DND-41 (cell line): ENCODE measurements around the gene TPGS2.
"Not testable (repeated sequence)": the region's sequence is repeated elsewhere in the genome, so short reads cannot be mapped to it uniquely, and the experiment has no call there.

Experiments used
- ATAC-seq: fragments of 200-7000 bp; cut with Tn5 transposase; 3 replicates; pipeline ENCODE4 v1.9.1; 2021; ENCODE audit warnings: low read depth; ENCODE audit not compliant: insufficient read depth
- DNase-seq: peaks from one replicate; pipeline ENCODE4 v3.0.0-alpha.2; 2020
- H2AFZ ChIP-seq: 2 replicates; pipeline ENCODE4 v1.6.0; 2012; ENCODE audit warnings: low read depth, low read length
- H3K27ac ChIP-seq: 2 replicates; pipeline ENCODE4 v1.5.1; 2012; ENCODE audit warnings: low read length, inconsistent platforms
- H3K27me3 ChIP-seq: fragments of 200-600 bp; sonication (generic); 2 replicates; pipeline ENCODE4 v1.6.0; 2012; ENCODE audit warnings: low read length, mild to moderate bottlenecking, inconsistent platforms; ENCODE audit not compliant: insufficient read depth, poor library complexity
- H3K36me3 ChIP-seq: 2 replicates; pipeline ENCODE4 v1.5.1; 2012; ENCODE audit warnings: low read length, inconsistent platforms; ENCODE audit not compliant: insufficient read depth
- H3K4me1 ChIP-seq: 2 replicates; pipeline ENCODE4 v1.5.1; 2012; ENCODE audit warnings: mild to moderate bottlenecking, low read length; ENCODE audit not compliant: insufficient read depth
- H3K4me2 ChIP-seq: 2 replicates; pipeline ENCODE4 v1.6.0; 2012; ENCODE audit warnings: mild to moderate bottlenecking, moderate library complexity, low read length, inconsistent platforms; ENCODE audit not compliant: insufficient read depth
- H3K4me3 ChIP-seq, 2 experiments: fragments of 200-600 bp in 1 of 2; shearing (Covaris generic) in 1 of 2; 2 replicates each; pipeline ENCODE4 v1.5.1; 2012 to 2016; ENCODE audit warnings: inconsistent platforms in 2 of 2, low read length in 2 of 2, mild to moderate bottlenecking in 2 of 2, low read depth in 1 of 2, moderate library complexity in 1 of 2
- H3K79me2 ChIP-seq: 2 replicates; pipeline ENCODE4 v1.6.0; 2012; ENCODE audit warnings: low read length, inconsistent platforms; ENCODE audit not compliant: insufficient read depth
- H3K9ac ChIP-seq: 2 replicates; pipeline ENCODE4 v1.6.0; 2012; ENCODE audit warnings: low read depth, mild to moderate bottlenecking, inconsistent platforms, low read length, moderate library complexity
- H3K9me3 ChIP-seq: 2 replicates; pipeline ENCODE4 v1.5.1; 2012; ENCODE audit warnings: low read length, moderate library complexity, mild to moderate bottlenecking, inconsistent platforms; ENCODE audit not compliant: insufficient read depth, severe bottlenecking
- H4K20me1 ChIP-seq: 2 replicates; pipeline ENCODE4 v1.6.0; 2012; ENCODE audit warnings: low read length; ENCODE audit not compliant: insufficient read depth
- EZH2 ChIP-seq: IDR thresholded peaks from 3 replicates; pipeline ENCODE4 v1.6.1; 2012; ENCODE audit warnings: borderline replicate concordance, low read depth, mild to moderate bottlenecking, moderate library complexity, low read length, inconsistent platforms; ENCODE audit not compliant: severe bottlenecking
- TF ChIP-seq, protein P1 (sequence below): IDR thresholded peaks from 2 replicates; pipeline ENCODE4 v1.5.1; 2012; ENCODE audit warnings: borderline replicate concordance, low read length, moderate library complexity, mild to moderate bottlenecking; ENCODE audit not compliant: poor library complexity, severe bottlenecking; ENCODE audit errors: extremely low read depth

Gene TPGS2

DNA sequence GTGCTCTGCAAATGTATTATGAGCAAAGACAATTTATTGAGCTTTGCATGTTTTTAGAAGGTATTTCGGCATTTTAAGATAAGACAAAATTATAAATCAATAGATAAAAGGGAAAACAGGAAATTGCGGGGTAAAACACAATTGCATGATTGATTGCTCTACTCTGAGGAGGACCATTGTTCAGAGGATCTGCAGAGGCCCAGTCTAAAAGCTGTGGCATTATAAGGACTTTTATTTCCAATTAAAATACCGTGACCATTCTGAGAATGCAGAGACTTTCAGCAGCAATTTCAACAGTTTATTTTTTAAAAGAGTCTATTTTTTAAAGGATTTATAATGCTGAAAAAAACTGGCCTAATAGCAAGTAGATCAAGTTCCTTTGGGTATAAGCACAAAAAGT lies 62.0 kb downstream of the TPGS2 start:
- no peak overlapping the region for H3K4me2 ChIP-seq
- no peak overlapping the region for H3K27ac ChIP-seq
- no peak overlapping the region for H2AFZ ChIP-seq
- no peak overlapping the region for H3K9ac ChIP-seq
- no peaks in the 10 kb centered on the region for H3K36me3 ChIP-seq
- no peak overlapping the region for H3K4me3 ChIP-seq
- H3K79me2 ChIP-seq: no peaks in the 10 kb centered on the region
- no peaks in the 10 kb centered on the region for H3K27me3 ChIP-seq
- peaks cover 9% of the 10 kb centered on the region for H3K4me1 ChIP-seq
- no peak for TF ChIP-seq EZH2
- TF ChIP-seq, protein P1, sequence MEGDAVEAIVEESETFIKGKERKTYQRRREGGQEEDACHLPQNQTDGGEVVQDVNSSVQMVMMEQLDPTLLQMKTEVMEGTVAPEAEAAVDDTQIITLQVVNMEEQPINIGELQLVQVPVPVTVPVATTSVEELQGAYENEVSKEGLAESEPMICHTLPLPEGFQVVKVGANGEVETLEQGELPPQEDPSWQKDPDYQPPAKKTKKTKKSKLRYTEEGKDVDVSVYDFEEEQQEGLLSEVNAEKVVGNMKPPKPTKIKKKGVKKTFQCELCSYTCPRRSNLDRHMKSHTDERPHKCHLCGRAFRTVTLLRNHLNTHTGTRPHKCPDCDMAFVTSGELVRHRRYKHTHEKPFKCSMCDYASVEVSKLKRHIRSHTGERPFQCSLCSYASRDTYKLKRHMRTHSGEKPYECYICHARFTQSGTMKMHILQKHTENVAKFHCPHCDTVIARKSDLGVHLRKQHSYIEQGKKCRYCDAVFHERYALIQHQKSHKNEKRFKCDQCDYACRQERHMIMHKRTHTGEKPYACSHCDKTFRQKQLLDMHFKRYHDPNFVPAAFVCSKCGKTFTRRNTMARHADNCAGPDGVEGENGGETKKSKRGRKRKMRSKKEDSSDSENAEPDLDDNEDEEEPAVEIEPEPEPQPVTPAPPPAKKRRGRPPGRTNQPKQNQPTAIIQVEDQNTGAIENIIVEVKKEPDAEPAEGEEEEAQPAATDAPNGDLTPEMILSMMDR: no peak
- no peaks in the 10 kb centered on the region for H4K20me1 ChIP-seq
- no peak for DNase-seq
- ATAC-seq: no peak
- H3K9me3 ChIP-seq: no peaks in the 10 kb centered on the region

DNA sequence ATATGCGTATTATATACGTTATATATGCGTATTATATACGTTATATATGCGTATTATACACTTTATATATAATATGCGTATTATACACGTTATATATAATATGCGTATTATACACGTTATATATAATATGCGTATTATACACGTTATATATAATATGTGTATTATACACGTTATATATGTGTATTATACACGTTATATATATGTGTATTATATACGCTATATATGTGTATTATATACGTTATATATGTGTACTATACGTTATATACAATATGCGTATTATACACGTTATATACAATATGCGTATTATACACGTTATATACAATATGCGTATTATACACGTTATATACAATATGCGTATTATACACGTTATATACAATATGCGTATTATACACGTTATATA lies 65.8 kb downstream of the TPGS2 start:
- H3K36me3 ChIP-seq, H3K9ac ChIP-seq, H3K4me1 ChIP-seq, H3K27ac ChIP-seq, H3K79me2 ChIP-seq, H4K20me1 ChIP-seq, H2AFZ ChIP-seq, H3K9me3 ChIP-seq, ATAC-seq, H3K4me3 ChIP-seq, H3K4me2 ChIP-seq, DNase-seq, H3K27me3 ChIP-seq: not testable (repeated sequence)

DNA sequence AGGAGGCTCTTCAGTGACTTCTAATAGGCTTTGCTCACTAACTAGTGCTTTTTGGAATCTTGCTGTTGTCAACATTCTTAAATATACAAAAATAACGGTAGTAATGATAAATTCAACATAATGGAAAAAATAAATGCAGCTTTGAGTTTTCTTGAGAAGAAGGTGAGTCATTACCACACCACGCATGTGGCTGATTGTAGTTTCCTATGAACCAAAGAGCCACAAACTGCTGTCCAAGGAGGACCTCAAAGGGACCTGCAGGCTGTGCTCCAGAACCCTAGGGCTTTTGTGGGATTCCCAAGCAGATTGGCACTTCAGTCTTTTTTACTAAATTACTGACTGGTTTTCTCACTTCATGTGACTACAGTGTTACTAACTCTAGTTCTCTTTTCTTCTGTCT lies 66.7 kb downstream of the TPGS2 start:
- ATAC-seq (no peak), DNase-seq (no peak)
- Histone ChIP-seq H3K9me3 (no peaks in the 10 kb centered on the region), H2AFZ (no peak overlapping the region), H4K20me1 (no peaks in the 10 kb centered on the region), H3K27me3 (no peaks in the 10 kb centered on the region), H3K9ac (no peak overlapping the region), H3K36me3 (no peaks in the 10 kb centered on the region), H3K4me3 (no peak overlapping the region), H3K27ac (no peak overlapping the region), H3K4me2 (no peak overlapping the region), H3K79me2 (no peaks in the 10 kb centered on the region), H3K4me1 (no peaks in the 10 kb centered on the region)
- TF ChIP-seq, protein P1: no peak
- no peak for TF ChIP-seq EZH2

DNA sequence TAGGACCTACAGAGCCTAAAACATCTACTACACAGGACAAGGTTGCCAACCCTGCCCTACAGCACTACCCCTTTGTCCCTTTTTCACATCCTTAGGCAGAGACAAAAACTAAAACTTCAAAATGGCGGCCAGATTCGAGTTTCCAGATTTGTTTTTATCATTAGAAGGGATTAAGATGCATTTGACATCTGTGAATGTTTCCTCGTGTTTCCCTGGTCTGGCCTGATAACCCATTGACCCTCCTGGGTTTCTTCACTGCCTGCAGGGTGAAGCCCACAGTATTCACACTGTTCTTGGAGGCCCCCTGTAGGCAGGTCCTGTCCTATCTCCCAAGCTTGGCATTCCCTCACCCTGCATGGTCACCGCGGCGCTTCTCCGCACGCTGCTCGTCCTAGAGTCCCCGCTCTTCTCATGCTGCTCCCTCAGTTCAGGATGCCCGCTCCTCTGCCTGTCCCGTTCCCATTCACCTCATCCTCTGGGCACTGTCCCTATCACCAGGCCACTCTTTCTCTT lies 67.6 kb downstream of the TPGS2 start:
- TF ChIP-seq, protein P1: no peak
- no peak for TF ChIP-seq EZH2
- no peak overlapping the region for H2AFZ ChIP-seq
- DNase-seq (no peak), ATAC-seq (no peak)
- H3K9me3 ChIP-seq: no peaks in the 10 kb centered on the region
- H3K4me1 ChIP-seq: no peaks in the 10 kb centered on the region
- no peaks in the 10 kb centered on the region for H3K79me2 ChIP-seq
- no peak overlapping the region for H3K27ac ChIP-seq
- no peaks in the 10 kb centered on the region for H3K27me3 ChIP-seq
- H3K4me2 ChIP-seq: no peak overlapping the region
- H4K20me1 ChIP-seq: no peaks in the 10 kb centered on the region
- no peak overlapping the region for H3K4me3 ChIP-seq
- no peak overlapping the region for H3K9ac ChIP-seq
- H3K36me3 ChIP-seq: no peaks in the 10 kb centered on the region
